ENCODE results near the gene CAMTA1.

The CAMTA1 gene

DNA sequence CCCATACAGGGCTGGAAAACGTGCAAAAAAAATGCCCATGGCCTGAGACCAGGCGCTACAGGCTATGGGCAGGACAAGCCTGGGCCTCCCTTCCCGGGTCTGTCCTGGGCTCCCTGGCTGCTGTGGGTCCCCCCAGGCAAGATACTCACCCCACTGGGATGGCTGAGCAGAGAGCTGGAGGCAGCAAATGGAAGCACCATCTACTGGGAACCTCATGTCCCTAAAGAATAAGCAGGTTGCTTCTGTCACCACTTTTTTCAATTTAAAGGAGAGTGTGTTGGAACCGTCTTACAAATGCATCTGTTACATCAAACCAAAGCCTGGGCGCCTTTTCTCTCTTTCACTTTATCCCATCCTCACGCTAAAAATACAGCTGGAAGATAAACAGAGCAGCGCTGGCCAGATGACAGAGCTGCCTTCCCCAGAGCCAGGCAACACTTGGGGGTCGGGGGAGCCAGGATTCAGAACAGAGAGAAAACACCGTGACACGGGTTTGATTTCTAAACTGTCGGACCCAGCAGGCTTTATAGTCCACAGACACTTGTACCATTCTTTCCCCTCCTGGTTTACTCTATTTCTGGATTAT lies 723.8 kb downstream of the CAMTA1 start:
- Histone ChIP-seq H3K27ac (ENCODE audit: low read depth, low read length) (no peak overlapping the region), H2AFZ (ENCODE audit: low read depth, low read length, severe bottlenecking) (no peak overlapping the region), H3K9me3 (ENCODE audit: insufficient read depth, low read length) (no peaks in the 10 kb centered on the region), H3K9ac (ENCODE audit: low read length) (no peak overlapping the region), H3K9me2 (replicated peaks; ENCODE audit: insufficient read depth, low read length) (no peaks in the 10 kb centered on the region), H3K79me2 (ENCODE audit: insufficient read depth, low read length) (no peaks in the 10 kb centered on the region), H3F3A (ENCODE audit: insufficient read depth) (no peaks in the 10 kb centered on the region), H4K20me1 (ENCODE audit: low read depth, low read length) (no peaks in the 10 kb centered on the region), H3K36me3 (ENCODE audit: low read length) (no peaks in the 10 kb centered on the region), H3K27me3 (ENCODE audit: low read length) (no peaks in the 10 kb centered on the region), H3K4me3 (ENCODE audit: insufficient read depth, low read length, poor library complexity, severe bottlenecking) (no peak overlapping the region), H3K4me2 (ENCODE audit: low read depth, low read length, poor library complexity, severe bottlenecking) (no peak overlapping the region)
- no peak for TF ChIP-seq EZH2phosphoT487 (conservative IDR thresholded peaks at IDR 0.05; ENCODE audit: low read length)
- TF ChIP-seq, protein P1, sequence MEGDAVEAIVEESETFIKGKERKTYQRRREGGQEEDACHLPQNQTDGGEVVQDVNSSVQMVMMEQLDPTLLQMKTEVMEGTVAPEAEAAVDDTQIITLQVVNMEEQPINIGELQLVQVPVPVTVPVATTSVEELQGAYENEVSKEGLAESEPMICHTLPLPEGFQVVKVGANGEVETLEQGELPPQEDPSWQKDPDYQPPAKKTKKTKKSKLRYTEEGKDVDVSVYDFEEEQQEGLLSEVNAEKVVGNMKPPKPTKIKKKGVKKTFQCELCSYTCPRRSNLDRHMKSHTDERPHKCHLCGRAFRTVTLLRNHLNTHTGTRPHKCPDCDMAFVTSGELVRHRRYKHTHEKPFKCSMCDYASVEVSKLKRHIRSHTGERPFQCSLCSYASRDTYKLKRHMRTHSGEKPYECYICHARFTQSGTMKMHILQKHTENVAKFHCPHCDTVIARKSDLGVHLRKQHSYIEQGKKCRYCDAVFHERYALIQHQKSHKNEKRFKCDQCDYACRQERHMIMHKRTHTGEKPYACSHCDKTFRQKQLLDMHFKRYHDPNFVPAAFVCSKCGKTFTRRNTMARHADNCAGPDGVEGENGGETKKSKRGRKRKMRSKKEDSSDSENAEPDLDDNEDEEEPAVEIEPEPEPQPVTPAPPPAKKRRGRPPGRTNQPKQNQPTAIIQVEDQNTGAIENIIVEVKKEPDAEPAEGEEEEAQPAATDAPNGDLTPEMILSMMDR (IDR thresholded peaks at IDR 0.05; ENCODE audit: insufficient read depth, low read length, poor library complexity, severe bottlenecking): no peak

DNA sequence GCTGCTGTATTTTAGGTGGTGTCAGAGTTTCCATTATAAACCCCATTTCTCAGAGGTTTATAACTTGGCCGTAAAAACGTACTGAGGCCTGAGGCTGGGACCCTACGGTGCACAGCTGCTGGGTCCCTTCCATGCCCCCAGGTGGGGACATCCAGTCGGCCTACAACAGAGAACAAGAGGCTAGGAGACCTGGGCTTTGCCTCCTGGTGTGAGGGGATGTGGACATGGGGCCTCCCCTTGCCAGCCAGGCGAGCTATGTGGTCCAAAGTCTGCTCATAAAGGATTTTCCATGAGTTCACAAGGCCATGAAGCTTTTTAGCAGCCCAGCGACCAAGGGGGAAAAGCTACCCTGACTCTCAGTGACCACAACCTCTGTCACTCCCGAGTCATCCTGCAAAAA lies 724.3 kb downstream of the CAMTA1 start:
- TF ChIP-seq, protein P1 (IDR thresholded peaks at IDR 0.05; ENCODE audit: insufficient read depth, low read length, poor library complexity, severe bottlenecking): no peak
- no peak for TF ChIP-seq EZH2phosphoT487 (conservative IDR thresholded peaks at IDR 0.05; ENCODE audit: low read length)
- Histone ChIP-seq H3K27me3 (ENCODE audit: low read length) (no peaks in the 10 kb centered on the region), H3K4me2 (ENCODE audit: low read depth, low read length, poor library complexity, severe bottlenecking) (no peak overlapping the region), H3K9me2 (replicated peaks; ENCODE audit: insufficient read depth, low read length) (no peaks in the 10 kb centered on the region), H3F3A (ENCODE audit: insufficient read depth) (no peaks in the 10 kb centered on the region), H3K79me2 (ENCODE audit: insufficient read depth, low read length) (no peaks in the 10 kb centered on the region), H4K20me1 (ENCODE audit: low read depth, low read length) (no peaks in the 10 kb centered on the region), H2AFZ (ENCODE audit: low read depth, low read length, severe bottlenecking) (no peak overlapping the region), H3K36me3 (ENCODE audit: low read length) (no peaks in the 10 kb centered on the region), H3K9ac (ENCODE audit: low read length) (no peak overlapping the region), H3K9me3 (ENCODE audit: insufficient read depth, low read length) (no peaks in the 10 kb centered on the region), H3K4me3 (ENCODE audit: insufficient read depth, low read length, poor library complexity, severe bottlenecking) (no peak overlapping the region), H3K27ac (ENCODE audit: low read depth, low read length) (no peak overlapping the region)

DNA sequence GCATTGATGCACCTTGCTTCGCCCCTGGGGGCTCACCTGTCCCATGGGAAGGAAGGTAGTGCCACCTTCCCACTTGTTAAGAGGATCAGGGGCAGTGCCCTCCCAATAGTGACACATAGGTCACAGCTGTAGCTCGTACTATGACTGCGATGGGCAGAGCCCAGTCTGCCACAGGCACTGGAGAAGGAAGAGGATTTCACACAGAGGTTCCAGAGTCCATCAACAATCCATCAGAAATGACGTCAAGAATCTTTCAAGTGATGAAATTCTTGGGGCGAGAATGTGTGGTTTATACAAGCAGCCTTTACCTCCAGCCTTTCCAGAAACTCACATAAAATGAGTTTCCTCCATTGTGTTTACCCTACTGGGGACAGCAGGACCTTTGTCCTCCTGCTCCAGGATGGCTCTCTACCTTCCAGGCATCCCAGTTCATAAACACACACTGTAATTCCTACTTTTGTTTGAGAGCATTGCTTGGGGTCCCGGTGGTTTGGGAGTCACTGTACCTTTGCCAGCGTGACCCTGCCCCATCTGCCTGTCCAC lies 725.2 kb downstream of the CAMTA1 start:
- Histone ChIP-seq H3K4me3 (ENCODE audit: insufficient read depth, low read length, poor library complexity, severe bottlenecking) (no peak overlapping the region), H4K20me1 (ENCODE audit: low read depth, low read length) (no peaks in the 10 kb centered on the region), H3K4me2 (ENCODE audit: low read depth, low read length, poor library complexity, severe bottlenecking) (no peak overlapping the region), H3K79me2 (ENCODE audit: insufficient read depth, low read length) (no peaks in the 10 kb centered on the region), H3K9ac (ENCODE audit: low read length) (no peak overlapping the region), H3K9me2 (replicated peaks; ENCODE audit: insufficient read depth, low read length) (no peaks in the 10 kb centered on the region), H3K27me3 (ENCODE audit: low read length) (no peaks in the 10 kb centered on the region), H2AFZ (ENCODE audit: low read depth, low read length, severe bottlenecking) (no peak overlapping the region), H3F3A (ENCODE audit: insufficient read depth) (no peaks in the 10 kb centered on the region), H3K9me3 (ENCODE audit: insufficient read depth, low read length) (no peaks in the 10 kb centered on the region), H3K36me3 (ENCODE audit: low read length) (no peaks in the 10 kb centered on the region), H3K27ac (ENCODE audit: low read depth, low read length) (no peak overlapping the region)
- TF ChIP-seq, protein P1 (IDR thresholded peaks at IDR 0.05; ENCODE audit: insufficient read depth, low read length, poor library complexity, severe bottlenecking): no peak
- no peak for TF ChIP-seq EZH2phosphoT487 (conservative IDR thresholded peaks at IDR 0.05; ENCODE audit: low read length)

All from SU-DHL-6 (cell line).